VCaP (cell line): Measurements from ENCODE around the gene CNTFR.

ENCODE experiments used
- H3K27ac ChIP-seq: fragments of 450-650 bp; 2 replicates; pipeline ENCODE4 v1.5.1; 2017
- CTCF ChIP-seq: fragments of 450-650 bp; conservative IDR thresholded peaks from 2 replicates; pipeline ENCODE4 v1.5.1; 2017; ENCODE audit warnings: mild to moderate bottlenecking, moderate library complexity

The CNTFR gene

GRCh38 chr9:34601937-34602573 lies 12.5 kb upstream of the CNTFR start:
- H3K27ac ChIP-seq, result no peak overlapping the region
- TF ChIP-seq CTCF, result no peak

GRCh38 chr9:34600908-34601307 lies 11.4 kb upstream of the CNTFR start:
- TF ChIP-seq CTCF, result no peak
- no peak overlapping the region for H3K27ac ChIP-seq

GRCh38 chr9:34599546-34599945 lies 10.0 kb upstream of the CNTFR start:
- H3K27ac ChIP-seq, result no peak overlapping the region
- no peak for TF ChIP-seq CTCF

GRCh38 chr9:34594177-34594576 lies 4.7 kb upstream of the CNTFR start:
- no peak for TF ChIP-seq CTCF
- no peak overlapping the region for H3K27ac ChIP-seq

- no peak overlapping the region for H3K27ac ChIP-seq
- TF ChIP-seq CTCF, result no peak
Measured at GRCh38 chr9:34592895-34593601, 3.5 kb upstream of the CNTFR start.

- TF ChIP-seq CTCF, result no peak; the same call in none of the 2 replicates
- no peak overlapping the region for H3K27ac ChIP-seq
Measured at GRCh38 chr9:34591917-34592866, 2.7 kb upstream of the CNTFR start.
